ENCODE results near the gene SPATC1L.

- TF ChIP-seq CTCF (IDR thresholded peaks at IDR 0.05; ENCODE audit: low read depth, low read length) (no peak), POLR2A (IDR thresholded peaks at IDR 0.05; ENCODE audit: extremely low read depth, insufficient read length) (no peak), MYC (IDR thresholded peaks at IDR 0.05; ENCODE audit: low read depth, low read length) (no peak)
Observed at GRCh38 chr21:46122758-46123683, 61.2 kb downstream of the SPATC1L start.

Measured in NB4 (cell line).